ENCODE data around the gene TLK2. TPM values are rescaled to one million over a fixed set of nuclear protein-coding genes. Genes with fewer than 3 reads are reported as not detected.

Gene TLK2
- polyA plus RNA-seq, 1 donor (not counting 4 experiments of a cell fraction or from before 2014, with no cell fraction given), result 33.4 TPM

DNA sequence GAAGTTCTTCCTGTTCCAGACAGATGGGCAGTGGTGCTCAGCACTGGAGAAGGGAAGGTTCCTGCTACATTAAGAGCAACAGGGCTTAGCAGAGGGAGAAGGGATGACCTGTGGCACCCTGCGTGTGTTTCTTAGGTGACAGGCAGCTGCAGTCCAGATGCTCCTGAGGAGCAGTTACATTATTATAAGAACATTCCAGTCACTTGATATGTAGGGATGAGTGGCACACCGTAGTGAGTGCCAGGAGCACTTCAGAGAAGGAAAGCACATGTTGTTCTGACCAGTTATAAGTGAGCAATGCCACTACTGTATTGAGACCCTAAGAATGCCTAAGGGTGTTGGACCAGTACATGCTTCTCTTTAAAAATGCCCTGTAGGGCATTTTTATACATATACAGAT is 108.9 kb downstream of the TLK2 start:
- Histone ChIP-seq H3K9me1 (ENCODE audit: control insufficient read depth, extremely low read depth, insufficient read depth, low read length) (no peaks in the 10 kb centered on the region), H2AFZ (ENCODE audit: control insufficient read depth, low read length) (no peak overlapping the region), H3K79me2 (ENCODE audit: control insufficient read depth, insufficient read depth, low read length) (no peaks in the 10 kb centered on the region), H3K36me3 (ENCODE audit: control insufficient read depth in 2 of 2, extremely low read depth in 1 of 2, insufficient read depth in 2 of 2, low read length in 2 of 2) (peaks cover 13 to 17% of the 10 kb centered on the region in 2 experiments), H3K9ac (ENCODE audit: control insufficient read depth, extremely low read depth, insufficient read depth, low read length) (no peak overlapping the region), H3K4me3 (ENCODE audit: control insufficient read depth in 2 of 3, extremely low read depth in 1 of 3, insufficient read depth in 2 of 3, low read depth in 1 of 3, low read length in 3 of 3) (no peak overlapping the region), H3K27ac (ENCODE audit: control insufficient read depth, insufficient read depth, low read length) (no peak overlapping the region), H3K27me3 (ENCODE audit: control insufficient read depth, extremely low read depth, insufficient read depth, low read length) (no peaks in the 10 kb centered on the region), H4K20me1 (ENCODE audit: control insufficient read depth, extremely low read depth, insufficient read depth, low read length) (peaks cover 4% of the 10 kb centered on the region), H3K4me2 (ENCODE audit: control insufficient read depth, extremely low read depth, insufficient read depth, low read depth, low read length) (no peak overlapping the region), H3K9me3 (ENCODE audit: control insufficient read depth, low read depth, low read length) (no peaks in the 10 kb centered on the region), H3K4me1 (ENCODE audit: control insufficient read depth, extremely low read depth, insufficient read depth, low read length) (peaks cover 2% of the 10 kb centered on the region)
- no peak for DNase-seq (ENCODE audit: low read depth, low spot score)
- FAIRE-seq, result no peak
- dilution Hi-C loops (cut with MboI; ENCODE audit: extremely low pct_ligation_motif_present, low sequenced_read_pairs), result no loop called here
- TF ChIP-seq EZH2 (IDR thresholded peaks at IDR 0.05; ENCODE audit: low read length), result no peak
- TF ChIP-seq, protein P1, sequence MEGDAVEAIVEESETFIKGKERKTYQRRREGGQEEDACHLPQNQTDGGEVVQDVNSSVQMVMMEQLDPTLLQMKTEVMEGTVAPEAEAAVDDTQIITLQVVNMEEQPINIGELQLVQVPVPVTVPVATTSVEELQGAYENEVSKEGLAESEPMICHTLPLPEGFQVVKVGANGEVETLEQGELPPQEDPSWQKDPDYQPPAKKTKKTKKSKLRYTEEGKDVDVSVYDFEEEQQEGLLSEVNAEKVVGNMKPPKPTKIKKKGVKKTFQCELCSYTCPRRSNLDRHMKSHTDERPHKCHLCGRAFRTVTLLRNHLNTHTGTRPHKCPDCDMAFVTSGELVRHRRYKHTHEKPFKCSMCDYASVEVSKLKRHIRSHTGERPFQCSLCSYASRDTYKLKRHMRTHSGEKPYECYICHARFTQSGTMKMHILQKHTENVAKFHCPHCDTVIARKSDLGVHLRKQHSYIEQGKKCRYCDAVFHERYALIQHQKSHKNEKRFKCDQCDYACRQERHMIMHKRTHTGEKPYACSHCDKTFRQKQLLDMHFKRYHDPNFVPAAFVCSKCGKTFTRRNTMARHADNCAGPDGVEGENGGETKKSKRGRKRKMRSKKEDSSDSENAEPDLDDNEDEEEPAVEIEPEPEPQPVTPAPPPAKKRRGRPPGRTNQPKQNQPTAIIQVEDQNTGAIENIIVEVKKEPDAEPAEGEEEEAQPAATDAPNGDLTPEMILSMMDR (optimal IDR thresholded peaks at IDR 0.05 in 1 of 3, IDR thresholded peaks at IDR 0.05 in 1 of 3, conservative IDR thresholded peaks at IDR 0.05 in 1 of 3; ENCODE audit: extremely low read depth in 1 of 3, insufficient read depth in 2 of 3, low read length in 3 of 3), result no peak

DNA sequence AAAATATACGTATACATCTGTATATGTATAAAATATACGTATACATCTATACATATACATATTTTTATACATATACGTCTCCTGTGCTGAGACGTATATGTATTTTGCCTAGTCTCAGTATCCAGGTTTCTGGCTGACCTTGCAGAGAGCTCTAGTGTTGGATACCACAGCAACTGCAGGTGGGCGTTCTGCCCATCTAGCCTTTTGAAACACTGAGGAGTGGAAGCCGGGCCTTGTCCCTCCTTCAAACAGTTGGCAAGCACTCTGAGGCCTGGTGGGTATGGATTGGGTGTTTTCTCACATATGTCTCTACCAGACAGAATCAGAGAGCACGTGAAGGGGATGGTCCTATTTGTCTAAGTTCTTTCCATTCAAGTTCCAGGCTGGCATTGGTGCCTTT is 109.5 kb downstream of the TLK2 start:
- Histone ChIP-seq H3K4me3 (ENCODE audit: control insufficient read depth in 2 of 3, extremely low read depth in 1 of 3, insufficient read depth in 2 of 3, low read depth in 1 of 3, low read length in 3 of 3) (no peak overlapping the region), H3K27me3 (ENCODE audit: control insufficient read depth, extremely low read depth, insufficient read depth, low read length) (no peaks in the 10 kb centered on the region), H3K79me2 (ENCODE audit: control insufficient read depth, insufficient read depth, low read length) (no peaks in the 10 kb centered on the region), H3K9ac (ENCODE audit: control insufficient read depth, extremely low read depth, insufficient read depth, low read length) (no peak overlapping the region), H3K9me1 (ENCODE audit: control insufficient read depth, extremely low read depth, insufficient read depth, low read length) (no peaks in the 10 kb centered on the region), H3K36me3 (ENCODE audit: control insufficient read depth in 2 of 2, extremely low read depth in 1 of 2, insufficient read depth in 2 of 2, low read length in 2 of 2) (peaks cover 13 to 17% of the 10 kb centered on the region in 2 experiments), H2AFZ (ENCODE audit: control insufficient read depth, low read length) (no peak overlapping the region), H3K4me1 (ENCODE audit: control insufficient read depth, extremely low read depth, insufficient read depth, low read length) (peaks cover 4% of the 10 kb centered on the region), H3K4me2 (ENCODE audit: control insufficient read depth, extremely low read depth, insufficient read depth, low read depth, low read length) (no peak overlapping the region), H4K20me1 (ENCODE audit: control insufficient read depth, extremely low read depth, insufficient read depth, low read length) (peaks cover 5% of the 10 kb centered on the region), H3K9me3 (ENCODE audit: control insufficient read depth, low read depth, low read length) (no peaks in the 10 kb centered on the region), H3K27ac (ENCODE audit: control insufficient read depth, insufficient read depth, low read length) (no peak overlapping the region)
- dilution Hi-C loops (cut with MboI; ENCODE audit: extremely low pct_ligation_motif_present, low sequenced_read_pairs), result no loop called here
- no peak for DNase-seq (ENCODE audit: low read depth, low spot score)
- TF ChIP-seq, protein P1 (optimal IDR thresholded peaks at IDR 0.05 in 1 of 3, IDR thresholded peaks at IDR 0.05 in 1 of 3, conservative IDR thresholded peaks at IDR 0.05 in 1 of 3; ENCODE audit: extremely low read depth in 1 of 3, insufficient read depth in 2 of 3, low read length in 3 of 3), result no peak
- TF ChIP-seq EZH2 (IDR thresholded peaks at IDR 0.05; ENCODE audit: low read length), result no peak
- FAIRE-seq, result no peak

All from keratinocyte (primary cell).